Mesenchymal stem cell (in vitro differentiated cells and primary cell): ENCODE data around the gene GTPBP4.

Experiments
- DNase-seq: peaks from one replicate; pipeline ENCODE4 v3.0.0-alpha.2; 2013
- H2AFZ ChIP-seq: one replicate; pipeline ENCODE4 v1.6.1; 2013; ENCODE audit warnings: low read depth, mild to moderate bottlenecking, control low read depth, inconsistent platforms, low read length, moderate library complexity
- H2AK5ac ChIP-seq: 2 replicates; pipeline ENCODE4 v1.6.1; 2013; ENCODE audit warnings: low read length, moderate library complexity, mild to moderate bottlenecking, inconsistent platforms; ENCODE audit not compliant: severe bottlenecking
- H2BK120ac ChIP-seq: one replicate; pipeline ENCODE4 v1.6.1; 2013; ENCODE audit warnings: low read depth, mild to moderate bottlenecking, inconsistent platforms, low read length, moderate library complexity
- H2BK12ac ChIP-seq, 2 experiments: one replicate each; pipeline ENCODE4 v1.6.1; 2013; ENCODE audit warnings: inconsistent platforms in 2 of 2, low read length in 2 of 2, mild to moderate bottlenecking in 2 of 2, moderate library complexity in 2 of 2, control low read depth in 1 of 2
- H2BK15ac ChIP-seq: one replicate; pipeline ENCODE4 v1.6.1; 2013; ENCODE audit warnings: mild to moderate bottlenecking, low read depth, inconsistent platforms; ENCODE audit not compliant: poor library complexity, severe bottlenecking
- H2BK5ac ChIP-seq: 2 replicates; pipeline ENCODE4 v1.6.1; 2013; ENCODE audit warnings: low read depth, mild to moderate bottlenecking, low read length, control low read depth, inconsistent platforms; ENCODE audit not compliant: poor library complexity, severe bottlenecking
- H3K14ac ChIP-seq, 2 experiments: one replicate each; pipeline ENCODE4 v1.6.1; 2013; ENCODE audit warnings: inconsistent platforms in 2 of 2, low read length in 2 of 2, control low read depth in 1 of 2, mild to moderate bottlenecking in 1 of 2, moderate library complexity in 1 of 2
- H3K18ac ChIP-seq, 2 experiments: one replicate each; pipeline ENCODE4 v1.6.1; 2013; ENCODE audit warnings: inconsistent platforms in 2 of 2, low read length in 2 of 2, control low read depth in 1 of 2, low read depth in 1 of 2, mild to moderate bottlenecking in 1 of 2
- H3K23ac ChIP-seq, 2 experiments: one replicate each; pipeline ENCODE4 v1.6.1; 2013; ENCODE audit warnings: inconsistent platforms in 2 of 2, low read length in 2 of 2, mild to moderate bottlenecking in 2 of 2, moderate library complexity in 2 of 2, control low read depth in 1 of 2
- H3K27ac ChIP-seq: 2 replicates; pipeline ENCODE4 v1.5.1; 2013; ENCODE audit warnings: mild to moderate bottlenecking, moderate library complexity, low read length, control low read depth, inconsistent platforms; ENCODE audit not compliant: poor library complexity, severe bottlenecking
- H3K27me3 ChIP-seq, 2 experiments: 2 replicates each; pipeline versions ENCODE4 v1.6.1 to v1.7.0; 2013; ENCODE audit warnings: low read length in 2 of 2, mild to moderate bottlenecking in 2 of 2, moderate library complexity in 2 of 2, control low read depth in 1 of 2, inconsistent platforms in 1 of 2; ENCODE audit not compliant: control insufficient read depth in 1 of 2, insufficient read depth in 1 of 2
- H3K36me3 ChIP-seq, 2 experiments: 2 replicates each; pipeline versions ENCODE4 v1.6.1 to v1.7.0; 2013; ENCODE audit warnings: low read length in 2 of 2, control low read depth in 1 of 2, inconsistent platforms in 1 of 2, low read depth in 1 of 2, mild to moderate bottlenecking in 1 of 2; ENCODE audit not compliant: insufficient read depth in 2 of 2, control insufficient read depth in 1 of 2
- H3K4ac ChIP-seq, 2 experiments: one replicate each; pipeline ENCODE4 v1.6.1; 2013; ENCODE audit warnings: inconsistent platforms in 2 of 2, low read length in 2 of 2, mild to moderate bottlenecking in 2 of 2, moderate library complexity in 2 of 2, control low read depth in 1 of 2, low read depth in 1 of 2
- H3K4me1 ChIP-seq: 2 replicates; pipeline ENCODE4 v1.6.1; 2013; ENCODE audit warnings: low read depth, low read length, control low read depth; ENCODE audit not compliant: control insufficient read depth, insufficient read depth
- H3K4me2 ChIP-seq: 2 replicates; pipeline ENCODE4 v1.6.1; 2013; ENCODE audit warnings: low read length, mild to moderate bottlenecking, inconsistent platforms; ENCODE audit not compliant: poor library complexity, severe bottlenecking
- H3K4me3 ChIP-seq, 2 experiments: 2 replicates each; pipeline versions ENCODE4 v1.5.1 to v1.7.0; 2013; ENCODE audit warnings: low read length in 2 of 2, mild to moderate bottlenecking in 2 of 2, control low read depth in 1 of 2, low read depth in 1 of 2; ENCODE audit not compliant: insufficient read depth in 1 of 2
- H3K79me1 ChIP-seq: replicated peaks from 2 replicates; pipeline ENCODE4 v1.6.1; 2013; ENCODE audit warnings: mild to moderate bottlenecking, control low read depth, low read length, inconsistent platforms; ENCODE audit not compliant: poor library complexity, severe bottlenecking
- H3K9ac ChIP-seq: 2 replicates; pipeline ENCODE4 v1.7.0; 2013; ENCODE audit warnings: mild to moderate bottlenecking, low read length, moderate library complexity
- H3K9me3 ChIP-seq: 2 replicates; pipeline ENCODE4 v1.7.0; 2013; ENCODE audit warnings: mild to moderate bottlenecking, low read length; ENCODE audit not compliant: control insufficient read depth
- H4K8ac ChIP-seq: one replicate; pipeline ENCODE4 v1.6.1; 2013; ENCODE audit warnings: inconsistent platforms, mild to moderate bottlenecking, low read length, moderate library complexity
- H4K91ac ChIP-seq: one replicate; pipeline ENCODE4 v1.6.1; 2013; ENCODE audit warnings: mild to moderate bottlenecking, low read length, inconsistent platforms
- WGBS: methylation state at CpG from one replicate; pipeline ENCODE4 v1.1.7; 2013; ENCODE audit warnings: mixed read lengths; 5-methylcytosine and 5-hydroxymethylcytosine counted together

The GTPBP4 gene

DNA sequence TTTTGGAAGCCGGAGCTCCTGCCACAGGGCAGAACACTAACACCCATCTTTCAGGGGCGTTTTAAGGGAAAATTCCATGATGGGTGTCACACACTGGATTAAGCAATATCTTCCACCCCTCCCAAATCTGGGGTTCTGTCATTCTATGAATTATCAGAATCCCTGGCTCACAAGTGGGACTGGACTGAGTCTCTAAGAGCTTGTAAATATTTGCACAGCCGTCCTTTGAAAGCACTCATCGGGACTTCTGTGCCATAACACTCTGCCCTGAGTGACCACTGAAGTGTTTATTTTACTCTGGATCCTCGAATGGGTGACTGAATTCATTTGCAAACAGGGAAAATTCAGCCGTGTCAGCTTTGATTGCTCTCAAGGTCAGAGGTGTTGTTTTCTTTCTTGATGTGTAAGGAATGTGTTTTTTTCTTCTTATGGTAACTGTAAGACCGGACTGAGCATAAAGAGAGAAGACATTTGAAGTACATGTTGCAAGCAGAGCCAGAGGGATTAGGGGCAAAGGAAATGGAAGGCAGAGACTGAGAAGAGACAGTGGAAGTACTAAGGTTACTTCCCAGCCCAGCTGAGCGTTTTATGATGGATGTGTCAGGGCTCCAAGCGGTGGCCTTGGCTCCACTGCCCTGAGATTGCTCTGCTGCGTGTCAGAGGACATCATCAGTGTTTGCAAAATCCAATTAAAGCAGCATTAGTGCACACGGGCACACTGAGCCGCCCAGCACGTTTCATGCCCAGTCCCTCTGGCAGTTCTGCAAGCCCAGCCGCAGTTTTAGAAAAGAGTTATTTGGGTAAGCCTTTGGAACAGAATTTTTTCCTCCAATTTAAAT, 17.7 kb upstream of the GTPBP4 start:
- Histone ChIP-seq H3K14ac (no peak overlapping the region), H3K4me3 (peak overlapping the region in 1 of 2 experiments; percentile 62), H3K27ac (peak overlapping the region; percentile 38), H2AK5ac (no peak overlapping the region), H4K91ac (no peak overlapping the region), H3K9me3 (no peaks in the 10 kb centered on the region), H3K4me1 (peaks cover 14% of the 10 kb centered on the region), H3K9ac (peak overlapping the region; percentile 44), H4K8ac (no peak overlapping the region), H2BK12ac (peak overlapping the region in 1 of 2 experiments; percentile 25), H3K23ac (no peak overlapping the region), H2BK5ac (no peak overlapping the region), H3K18ac (peak overlapping the region; percentile 33 to 67), H3K27me3 (peaks cover 0 to 6% of the 10 kb centered on the region in 2 experiments), H2AFZ (peak overlapping the region; percentile 49), H3K36me3 (peaks cover 0 to 2% of the 10 kb centered on the region in 2 experiments), H3K4me2 (peak overlapping the region; percentile 24), H2BK15ac (no peak overlapping the region), H3K79me1 (peaks cover 1% of the 10 kb centered on the region), H2BK120ac (no peak overlapping the region), H3K4ac (peak overlapping the region in 1 of 2 experiments; percentile 13)
- DNase-seq, result peak; percentile 63
- WGBS, result 24% methylated on average over 13 of the region's 14 CpGs

DNA sequence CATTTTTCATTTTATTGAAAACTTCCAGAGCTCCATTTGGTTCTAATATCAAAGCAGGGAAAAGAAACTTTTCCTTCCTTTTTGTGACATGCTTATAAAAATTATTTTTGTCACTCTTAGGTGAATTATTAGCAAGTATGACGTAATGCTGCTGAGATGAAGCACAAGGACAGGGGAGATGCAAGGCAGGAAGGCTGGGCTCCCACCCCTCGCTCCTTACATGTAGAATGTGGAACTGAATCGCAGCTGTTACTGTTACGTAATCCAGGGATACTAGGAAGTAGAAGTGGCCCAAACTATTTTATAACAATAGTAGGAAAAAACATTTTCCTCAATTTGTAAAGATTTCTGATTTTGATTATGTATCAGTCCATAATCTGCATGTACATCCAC, 17.1 kb upstream of the GTPBP4 start:
- Histone ChIP-seq H3K9me3 (no peaks in the 10 kb centered on the region), H2AFZ (no peak overlapping the region), H3K4me3 (peak overlapping the region in 1 of 2 experiments; percentile 62), H3K4me2 (no peak overlapping the region), H4K8ac (no peak overlapping the region), H3K23ac (no peak overlapping the region), H2AK5ac (no peak overlapping the region), H3K9ac (peak overlapping the region; percentile 44), H3K18ac (no peak overlapping the region), H3K36me3 (peaks cover 0 to 6% of the 10 kb centered on the region in 2 experiments), H4K91ac (no peak overlapping the region), H3K27ac (no peak overlapping the region), H3K14ac (no peak overlapping the region), H2BK5ac (no peak overlapping the region), H3K4me1 (peaks cover 14% of the 10 kb centered on the region), H2BK120ac (no peak overlapping the region), H2BK12ac (no peak overlapping the region), H3K79me1 (peaks cover 1% of the 10 kb centered on the region), H3K27me3 (peaks cover 0 to 6% of the 10 kb centered on the region in 2 experiments), H2BK15ac (no peak overlapping the region), H3K4ac (no peak overlapping the region)
- peak; percentile 47 for DNase-seq
- 74% methylated on average over 2 of the region's 4 CpGs for WGBS

DNA sequence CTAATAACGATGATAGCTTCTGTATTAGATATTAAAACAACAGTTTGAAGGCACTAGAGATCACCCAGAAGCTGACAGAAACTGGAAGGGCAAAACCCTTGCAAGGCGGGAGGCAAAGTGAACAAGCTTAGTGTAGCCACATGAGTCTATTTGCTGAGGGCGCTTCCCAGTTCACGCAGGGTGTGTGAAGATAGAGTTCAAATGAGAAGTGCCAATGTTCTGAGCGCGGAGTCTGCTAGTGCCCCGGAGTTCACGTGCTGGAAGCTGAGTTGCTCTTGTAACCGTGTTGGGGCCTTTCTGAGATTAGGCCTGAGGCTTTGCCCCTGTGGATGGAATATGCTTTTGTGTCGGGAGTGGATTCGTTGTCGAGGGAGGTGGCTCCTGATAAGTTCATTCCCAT, 16.6 kb upstream of the GTPBP4 start:
- peaks cover 2% of the 10 kb centered on the region for H3K79me1 ChIP-seq
- DNase-seq, result no peak

DNA sequence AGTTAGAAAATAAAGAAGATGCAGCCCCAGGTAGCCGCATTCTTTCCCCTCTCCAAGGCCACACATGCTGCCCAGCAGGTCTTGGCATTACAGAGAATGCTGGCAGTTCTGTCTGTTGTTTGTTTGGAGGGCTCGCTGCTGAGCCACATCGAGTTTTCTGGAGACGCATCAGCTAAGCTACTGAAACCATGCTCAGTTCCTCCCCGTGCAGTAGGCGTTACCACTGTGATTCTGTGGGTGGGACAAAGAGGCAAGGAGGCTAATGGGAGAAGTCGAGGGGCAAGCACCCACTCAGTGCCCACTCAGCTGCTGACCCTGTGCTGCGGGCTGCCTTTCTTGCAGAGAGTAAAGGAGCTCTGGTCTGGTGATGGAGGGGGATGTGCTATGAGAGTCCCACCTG, 15.5 kb upstream of the GTPBP4 start:
- Histone ChIP-seq H2BK120ac (no peak overlapping the region), H2BK15ac (no peak overlapping the region), H2AK5ac (peak overlapping the region; percentile 17), H3K4ac (no peak overlapping the region), H3K18ac (no peak overlapping the region), H3K9me3 (peaks cover 6% of the 10 kb centered on the region), H3K27me3 (no peaks in the 10 kb centered on the region), H3K9ac (no peak overlapping the region), H3K4me1 (peaks cover 14% of the 10 kb centered on the region), H3K4me3 (no peak overlapping the region), H2BK12ac (no peak overlapping the region), H2AFZ (no peak overlapping the region), H3K4me2 (no peak overlapping the region), H3K36me3 (peaks cover 0 to 13% of the 10 kb centered on the region in 2 experiments), H2BK5ac (no peak overlapping the region), H3K79me1 (peaks cover 6% of the 10 kb centered on the region), H4K8ac (no peak overlapping the region), H3K27ac (no peak overlapping the region), H3K23ac (no peak overlapping the region), H3K14ac (no peak overlapping the region), H4K91ac (peak overlapping the region; percentile 25)
- 74% methylated on average over 8 of the region's 8 CpGs for whole genome bisulfite sequencing
- no peak for DNase-seq

More for the DNA sequence above, 16.6 kb upstream of the GTPBP4 start:
- Histone ChIP-seq H2BK5ac (no peak overlapping the region), H2AFZ (no peak overlapping the region), H3K4me2 (no peak overlapping the region), H3K36me3 (peaks cover 0 to 10% of the 10 kb centered on the region in 2 experiments), H3K23ac (no peak overlapping the region), H3K14ac (no peak overlapping the region), H3K27ac (no peak overlapping the region), H3K4me1 (peaks cover 14% of the 10 kb centered on the region), H2BK15ac (no peak overlapping the region), H3K4ac (no peak overlapping the region), H3K27me3 (peaks cover 0 to 2% of the 10 kb centered on the region in 2 experiments), H4K91ac (no peak overlapping the region), H3K9ac (peak overlapping the region; percentile 44), H2AK5ac (no peak overlapping the region), H2BK120ac (no peak overlapping the region), H3K18ac (no peak overlapping the region), H2BK12ac (peak overlapping the region in 1 of 2 experiments; percentile 11), H3K4me3 (no peak overlapping the region), H4K8ac (peak overlapping the region; percentile 31), H3K9me3 (peaks cover under 1% of the 10 kb centered on the region)
- WGBS, result 97% methylated on average over 9 of the region's 12 CpGs
